OCI-LY3 (cell line): ENCODE data around the gene ZBTB7C.

ENCODE experiments used
- EZH2phosphoT487 ChIP-seq: fragments of 200-600 bp; shearing (Covaris generic); IDR thresholded peaks from 2 replicates; pipeline ENCODE4 v1.6.1; 2018; ENCODE audit warnings: antibody characterized with exemption, mixed run types, low read depth
- TF ChIP-seq, protein P1 (sequence below): fragments of 200-600, 300-600 bp; sonication (generic); IDR thresholded peaks from 2 replicates; pipeline ENCODE4 v1.5.1; 2014; ENCODE audit warnings: antibody characterized with exemption, low read length, low read depth

DNA sequence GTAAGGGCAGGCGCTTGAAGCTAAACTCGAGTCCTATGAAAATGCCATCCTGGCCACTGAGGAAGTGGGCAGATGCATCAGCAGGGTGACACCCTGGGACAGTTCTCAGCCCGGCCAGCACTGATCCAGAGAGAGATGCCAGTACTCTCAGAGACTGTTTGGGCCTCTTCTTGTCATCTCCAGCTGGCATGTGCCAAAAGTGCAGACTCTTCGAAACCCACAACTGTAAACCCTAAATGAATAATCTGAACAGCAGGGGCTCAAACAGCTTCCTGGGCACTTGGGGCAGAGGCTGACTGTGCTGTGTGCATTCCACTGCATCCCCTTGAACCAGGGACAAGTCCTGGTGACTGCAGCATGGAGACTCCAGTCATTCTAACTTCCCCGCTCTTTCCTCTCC is 274.6 kb downstream of the ZBTB7C start:
- TF ChIP-seq, protein P1, sequence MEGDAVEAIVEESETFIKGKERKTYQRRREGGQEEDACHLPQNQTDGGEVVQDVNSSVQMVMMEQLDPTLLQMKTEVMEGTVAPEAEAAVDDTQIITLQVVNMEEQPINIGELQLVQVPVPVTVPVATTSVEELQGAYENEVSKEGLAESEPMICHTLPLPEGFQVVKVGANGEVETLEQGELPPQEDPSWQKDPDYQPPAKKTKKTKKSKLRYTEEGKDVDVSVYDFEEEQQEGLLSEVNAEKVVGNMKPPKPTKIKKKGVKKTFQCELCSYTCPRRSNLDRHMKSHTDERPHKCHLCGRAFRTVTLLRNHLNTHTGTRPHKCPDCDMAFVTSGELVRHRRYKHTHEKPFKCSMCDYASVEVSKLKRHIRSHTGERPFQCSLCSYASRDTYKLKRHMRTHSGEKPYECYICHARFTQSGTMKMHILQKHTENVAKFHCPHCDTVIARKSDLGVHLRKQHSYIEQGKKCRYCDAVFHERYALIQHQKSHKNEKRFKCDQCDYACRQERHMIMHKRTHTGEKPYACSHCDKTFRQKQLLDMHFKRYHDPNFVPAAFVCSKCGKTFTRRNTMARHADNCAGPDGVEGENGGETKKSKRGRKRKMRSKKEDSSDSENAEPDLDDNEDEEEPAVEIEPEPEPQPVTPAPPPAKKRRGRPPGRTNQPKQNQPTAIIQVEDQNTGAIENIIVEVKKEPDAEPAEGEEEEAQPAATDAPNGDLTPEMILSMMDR = no peak
- TF ChIP-seq EZH2phosphoT487 = no peak
